RPMI7951 (cell line): Measurements from ENCODE around the gene PPP1R13B. TPM values are rescaled to one million over a fixed set of nuclear protein-coding genes. Genes with fewer than 3 reads are reported as not detected.
"Not testable (repeated sequence)": the region's sequence is repeated elsewhere in the genome, so short reads cannot be mapped to it uniquely, and the experiment has no call there.

ENCODE experiments used
- DNase-seq: peaks from one replicate; pipeline ENCODE4 v3.0.0-alpha.2; 2012; ENCODE audit warnings: low read depth
- total RNA-seq: library from RNA; depleted of rRNA; stranded (reverse); fragments of >200 nt; shearing (Covaris generic); gene quantifications from 2 replicates; pipeline ENCODE4 v1.2.3, GENCODE V29; 2014

The PPP1R13B gene
- total RNA-seq, 1 experiment from 2014 or later: 1.6 TPM

- no peak for DNase-seq
Measured at GRCh38 chr14:103861413-103862392, 14.3 kb upstream of the PPP1R13B start.

- no peak for DNase-seq
Measured at GRCh38 chr14:103859416-103860202, 12.2 kb upstream of the PPP1R13B start.

- DNase-seq: no peak
Measured at GRCh38 chr14:103858063-103858781, 10.8 kb upstream of the PPP1R13B start.

GRCh38 chr14:103857256-103857655 lies 9.9 kb upstream of the PPP1R13B start:
- DNase-seq: no peak

GRCh38 chr14:103856607-103857006 lies 9.2 kb upstream of the PPP1R13B start:
- no peak for DNase-seq

- DNase-seq: no peak
Measured at GRCh38 chr14:103856105-103856504, 8.7 kb upstream of the PPP1R13B start.

- DNase-seq: no peak
Measured at GRCh38 chr14:103855734-103856095, 8.3 kb upstream of the PPP1R13B start.

GRCh38 chr14:103854822-103855733 lies 7.7 kb upstream of the PPP1R13B start:
- no peak for DNase-seq

- no peak for DNase-seq
Measured at GRCh38 chr14:103854017-103854808, 6.8 kb upstream of the PPP1R13B start.

- DNase-seq: no peak
Measured at GRCh38 chr14:103849151-103849886, 1.9 kb upstream of the PPP1R13B start.

GRCh38 chr14:103848175-103849077 lies 1.1 kb upstream of the PPP1R13B start:
- no peak for DNase-seq

- DNase-seq: no peak
Measured at GRCh38 chr14:103846543-103847450, 578 bp downstream of the PPP1R13B start.

- no peak for DNase-seq
Measured at GRCh38 chr14:103846097-103846496, 1.3 kb downstream of the PPP1R13B start.

GRCh38 chr14:103845327-103845726 lies 2.0 kb downstream of the PPP1R13B start:
- DNase-seq: no peak

GRCh38 chr14:103841265-103841664 lies 6.1 kb downstream of the PPP1R13B start:
- not testable (repeated sequence) for DNase-seq

- no peak for DNase-seq
Measured at GRCh38 chr14:103840014-103840413, 7.4 kb downstream of the PPP1R13B start.

GRCh38 chr14:103839579-103839978 lies 7.8 kb downstream of the PPP1R13B start:
- DNase-seq: no peak
